NT2/D1 (cell line): ENCODE measurements around the gene EID3.

ENCODE experiments used
- SUZ12 ChIP-seq: IDR thresholded peaks from 2 replicates; pipeline ENCODE4 v1.6.1; 2011; ENCODE audit not compliant: insufficient read length, insufficient read depth; ENCODE audit errors: extremely low read depth
- YY1 ChIP-seq: IDR thresholded peaks from 2 replicates; pipeline ENCODE4 v1.6.1; 2011; ENCODE audit not compliant: insufficient read length, insufficient read depth

DNA sequence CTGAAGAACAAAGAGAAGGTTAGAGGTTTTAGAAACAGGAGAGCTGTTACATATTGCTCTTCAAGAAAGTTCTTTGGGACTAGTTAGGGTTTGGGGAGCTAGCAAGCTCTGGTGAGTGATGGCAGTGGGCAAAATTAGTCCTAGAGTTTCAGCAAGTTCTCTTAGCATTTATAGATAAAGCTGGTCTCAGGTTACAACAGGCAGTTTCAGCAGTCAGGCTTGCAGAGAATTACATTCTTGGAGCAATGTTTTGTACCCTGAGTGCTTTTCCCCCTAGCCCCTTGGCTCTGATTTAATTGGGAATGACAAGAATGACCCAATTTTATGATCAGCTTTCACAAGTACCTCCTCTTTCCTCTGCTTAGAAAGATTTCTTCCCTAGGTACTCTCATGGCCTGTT is 21.4 kb upstream of the EID3 start:
- TF ChIP-seq SUZ12 (no peak), YY1 (no peak)
